Panc1 (cell line): ENCODE data around the gene WIPF2. TPM values are rescaled to one million over a fixed set of nuclear protein-coding genes. Genes with fewer than 3 reads are reported as not detected.

Source experiments
- ATAC-seq: fragments of 200-7000 bp; cut with Tn5 transposase; 2 replicates; pipeline ENCODE4 v1.9.1; 2020; ENCODE audit warnings: mild to moderate bottlenecking, moderate library complexity
- BruUV-seq: library from RNA; stranded (reverse); fragments of 400-500 nt; replicated peaks from 2 replicates; lab custom pipeline; 2021; lab: Mats Ljungman, UMichigan
- CTCF ChIA-PET: fragments of 300-600 bp; sonication (Branson Sonifier 250); formaldehyde crosslinking; loops from one replicate; lab custom pipeline; 2022; ENCODE audit warnings: antibody characterized with exemption; lab: Charles Lee
- POLR2A ChIA-PET: fragments of 300-600 bp; sonication (Branson Sonifier 250); formaldehyde crosslinking; loops from one replicate; lab custom pipeline; 2022; ENCODE audit warnings: antibody characterized with exemption; lab: Charles Lee
- DNase-seq: peaks from one replicate; pipeline ENCODE4 v3.0.0-alpha.2; 2010; ENCODE audit warnings: low read depth, low spot score
- H3K27ac ChIP-seq: 2 replicates; pipeline ENCODE4 v1.5.1; 2011; ENCODE audit warnings: mild to moderate bottlenecking, low read length, inconsistent platforms
- H3K27me3 ChIP-seq: fragments of 200-500 bp; sonication (Bioruptor generic); 2 replicates; pipeline ENCODE4 v1.6.0; 2014; ENCODE audit warnings: low read length, inconsistent platforms; ENCODE audit not compliant: control insufficient read depth, insufficient read depth
- H3K36me3 ChIP-seq: fragments of 200-500 bp; sonication (Bioruptor generic); 2 replicates; pipeline ENCODE4 v1.5.1; 2014; ENCODE audit warnings: inconsistent platforms, mild to moderate bottlenecking, low read length, moderate library complexity; ENCODE audit not compliant: control insufficient read depth, insufficient read depth
- H3K4me1 ChIP-seq: 2 replicates; pipeline ENCODE4 v1.5.1; 2011; ENCODE audit warnings: inconsistent platforms, mild to moderate bottlenecking, low read length, moderate library complexity; ENCODE audit not compliant: control insufficient read depth, insufficient read depth
- H3K4me3 ChIP-seq, 2 experiments: 2 replicates each; pipeline ENCODE4 v1.5.1; 2011 to 2012; ENCODE audit warnings: low read depth in 2 of 2, low read length in 2 of 2, mild to moderate bottlenecking in 2 of 2, inconsistent platforms in 1 of 2, moderate library complexity in 1 of 2
- H3K9me3 ChIP-seq: fragments of 200-500 bp; sonication (Bioruptor generic); 2 replicates; pipeline ENCODE4 v1.5.1; 2014; ENCODE audit warnings: low read depth, mild to moderate bottlenecking, inconsistent platforms, low read length, moderate library complexity; ENCODE audit not compliant: control insufficient read depth, insufficient read depth
- POLR2AphosphoS5 ChIP-seq: IDR thresholded peaks from 2 replicates; pipeline ENCODE4 v1.6.1; 2012; ENCODE audit warnings: mild to moderate bottlenecking, low read depth, low read length, moderate library complexity
- SIN3A ChIP-seq: IDR thresholded peaks from 2 replicates; pipeline ENCODE4 v1.6.1; 2012; ENCODE audit warnings: low read depth, mild to moderate bottlenecking, low read length, moderate library complexity, borderline replicate concordance; ENCODE audit not compliant: insufficient read depth
- TCF7L2 ChIP-seq: IDR thresholded peaks from 2 replicates; pipeline ENCODE4 v1.6.1; 2011; ENCODE audit warnings: mild to moderate bottlenecking, low read depth, low read length, inconsistent platforms
- in situ Hi-C: cut with HindIII; loops from 2 replicates; pipeline ENCODE4 v1.10.0; 2016; ENCODE audit warnings: low sequenced_read_pairs, low pct_unique_long_range_greater_than_20kb
- intact Hi-C: fragments of 100-400 bp; cut with micrococcal nuclease; formaldehyde crosslinking; loops from one replicate; pipeline ENCODE4 v1.10.0; 2022; ENCODE audit not compliant: unreplicated experiment
- total RNA-seq: library from RNA; stranded (reverse); gene quantifications from one replicate; pipeline ENCODE4 v1.2.1, GENCODE V29; 2021; ENCODE audit not compliant: unreplicated experiment
- TF ChIP-seq, protein P1 (sequence below), 2 experiments: IDR thresholded peaks; 2 replicates each; pipeline ENCODE4 v1.6.1; 2011 to 2012; ENCODE audit warnings: low read depth in 2 of 2, control low read depth in 1 of 2, low read length in 1 of 2, mild to moderate bottlenecking in 1 of 2, moderate library complexity in 1 of 2; ENCODE audit not compliant: insufficient read depth in 1 of 2
- TF ChIP-seq, protein P2 (sequence below): fragments of 450-650 bp; IDR thresholded peaks from 2 replicates; pipeline ENCODE4 v1.5.1; 2017; ENCODE audit warnings: mild to moderate bottlenecking

Gene WIPF2
- total RNA-seq, 1 experiment from 2014 or later = 45.9 TPM

DNA sequence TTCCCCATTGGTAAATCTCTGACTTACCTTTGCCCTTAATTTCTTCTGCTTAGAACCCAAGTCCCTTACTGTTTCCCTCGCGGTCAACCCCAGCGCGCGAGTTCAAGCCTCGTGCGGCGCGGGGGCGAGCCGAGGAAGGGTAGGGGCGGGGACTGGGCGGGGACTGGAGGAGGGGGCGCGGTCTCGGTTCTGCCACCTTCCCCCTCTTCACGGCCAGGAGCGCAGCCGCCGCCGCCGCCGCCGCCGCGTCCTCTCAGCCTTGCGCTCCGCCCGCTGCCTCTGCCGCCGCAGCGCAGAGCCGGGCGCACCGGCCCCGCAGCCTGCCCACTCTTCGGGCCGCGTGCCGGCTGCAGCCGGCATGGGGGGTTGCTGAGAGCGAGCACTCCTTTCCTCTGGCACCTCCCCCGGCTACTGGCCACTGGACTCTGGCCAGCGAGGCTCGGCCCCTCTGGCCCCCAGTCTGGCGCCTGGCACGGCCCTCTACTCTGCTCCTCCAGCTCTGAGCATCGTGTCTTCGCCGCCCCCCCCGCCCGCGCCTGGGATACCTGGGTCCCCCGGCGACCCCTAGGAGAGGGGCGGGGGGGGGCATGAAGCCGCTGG is 41.7 kb upstream of the WIPF2 start, which contains the start of gene RAPGEFL1:
RAPGEFL1 (plus strand) TSS at position 196 of the 600 bp plus-strand sequence; CDS start at position 588, 392 bp downstream.
- no TSS peak for BruUV-seq

DNA sequence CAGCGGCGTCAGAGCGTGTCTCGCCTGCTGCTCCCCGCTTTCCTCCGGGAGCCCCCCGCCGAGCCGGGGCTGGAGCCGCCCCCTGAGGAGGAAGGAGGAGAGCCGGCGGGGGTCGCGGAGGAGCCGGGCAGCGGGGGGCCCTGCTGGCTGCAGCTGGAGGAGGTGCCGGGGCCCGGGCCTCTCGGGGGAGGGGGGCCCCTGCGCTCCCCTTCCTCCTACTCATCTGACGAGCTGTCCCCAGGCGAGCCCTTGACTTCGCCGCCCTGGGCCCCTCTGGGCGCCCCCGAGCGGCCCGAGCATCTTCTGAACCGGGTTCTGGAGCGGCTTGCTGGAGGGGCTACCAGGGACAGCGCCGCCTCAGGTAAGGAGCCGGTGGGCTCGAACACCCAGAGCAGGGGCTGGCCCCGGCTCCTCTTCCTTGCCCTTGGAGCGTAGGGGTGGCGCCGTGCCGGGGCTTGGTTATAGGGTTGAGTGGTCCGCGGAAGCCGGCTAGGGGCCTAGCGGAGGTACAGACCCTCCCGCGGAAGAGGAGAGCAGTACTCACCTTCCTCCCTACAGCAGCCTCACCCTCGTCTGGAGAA is 41.0 kb upstream of the WIPF2 start:
- Histone ChIP-seq H3K27ac (no peak overlapping the region), H3K4me3 (no peak overlapping the region), H3K9me3 (no peaks in the 10 kb centered on the region), H3K4me1 (peaks cover 12% of the 10 kb centered on the region), H3K27me3 (no peaks in the 10 kb centered on the region), H3K36me3 (no peaks in the 10 kb centered on the region)
- ChIA-PET POLR2A (no interaction called here), CTCF (interaction anchor here (0.6 to 1.4 kb wide), 2 partner anchors 10 to 16 kb away, joined by 7 to 8 read pairs; no protein-coding TSS in a partner anchor)
- in situ Hi-C loops (no loop called here), intact Hi-C loops (no loop called here)
- BruUV-seq = no TSS peak
- DNase-seq (no peak), ATAC-seq (no peak)
- TF ChIP-seq POLR2AphosphoS5 (no peak), SIN3A (no peak)
- TF ChIP-seq, protein P1, sequence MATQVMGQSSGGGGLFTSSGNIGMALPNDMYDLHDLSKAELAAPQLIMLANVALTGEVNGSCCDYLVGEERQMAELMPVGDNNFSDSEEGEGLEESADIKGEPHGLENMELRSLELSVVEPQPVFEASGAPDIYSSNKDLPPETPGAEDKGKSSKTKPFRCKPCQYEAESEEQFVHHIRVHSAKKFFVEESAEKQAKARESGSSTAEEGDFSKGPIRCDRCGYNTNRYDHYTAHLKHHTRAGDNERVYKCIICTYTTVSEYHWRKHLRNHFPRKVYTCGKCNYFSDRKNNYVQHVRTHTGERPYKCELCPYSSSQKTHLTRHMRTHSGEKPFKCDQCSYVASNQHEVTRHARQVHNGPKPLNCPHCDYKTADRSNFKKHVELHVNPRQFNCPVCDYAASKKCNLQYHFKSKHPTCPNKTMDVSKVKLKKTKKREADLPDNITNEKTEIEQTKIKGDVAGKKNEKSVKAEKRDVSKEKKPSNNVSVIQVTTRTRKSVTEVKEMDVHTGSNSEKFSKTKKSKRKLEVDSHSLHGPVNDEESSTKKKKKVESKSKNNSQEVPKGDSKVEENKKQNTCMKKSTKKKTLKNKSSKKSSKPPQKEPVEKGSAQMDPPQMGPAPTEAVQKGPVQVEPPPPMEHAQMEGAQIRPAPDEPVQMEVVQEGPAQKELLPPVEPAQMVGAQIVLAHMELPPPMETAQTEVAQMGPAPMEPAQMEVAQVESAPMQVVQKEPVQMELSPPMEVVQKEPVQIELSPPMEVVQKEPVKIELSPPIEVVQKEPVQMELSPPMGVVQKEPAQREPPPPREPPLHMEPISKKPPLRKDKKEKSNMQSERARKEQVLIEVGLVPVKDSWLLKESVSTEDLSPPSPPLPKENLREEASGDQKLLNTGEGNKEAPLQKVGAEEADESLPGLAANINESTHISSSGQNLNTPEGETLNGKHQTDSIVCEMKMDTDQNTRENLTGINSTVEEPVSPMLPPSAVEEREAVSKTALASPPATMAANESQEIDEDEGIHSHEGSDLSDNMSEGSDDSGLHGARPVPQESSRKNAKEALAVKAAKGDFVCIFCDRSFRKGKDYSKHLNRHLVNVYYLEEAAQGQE (IDR thresholded peaks at IDR 0.05; ENCODE audit: insufficient read depth in 1 of 2, low read depth in 2 of 2, low read length in 1 of 2) = no peak
- TF ChIP-seq, protein P2, sequence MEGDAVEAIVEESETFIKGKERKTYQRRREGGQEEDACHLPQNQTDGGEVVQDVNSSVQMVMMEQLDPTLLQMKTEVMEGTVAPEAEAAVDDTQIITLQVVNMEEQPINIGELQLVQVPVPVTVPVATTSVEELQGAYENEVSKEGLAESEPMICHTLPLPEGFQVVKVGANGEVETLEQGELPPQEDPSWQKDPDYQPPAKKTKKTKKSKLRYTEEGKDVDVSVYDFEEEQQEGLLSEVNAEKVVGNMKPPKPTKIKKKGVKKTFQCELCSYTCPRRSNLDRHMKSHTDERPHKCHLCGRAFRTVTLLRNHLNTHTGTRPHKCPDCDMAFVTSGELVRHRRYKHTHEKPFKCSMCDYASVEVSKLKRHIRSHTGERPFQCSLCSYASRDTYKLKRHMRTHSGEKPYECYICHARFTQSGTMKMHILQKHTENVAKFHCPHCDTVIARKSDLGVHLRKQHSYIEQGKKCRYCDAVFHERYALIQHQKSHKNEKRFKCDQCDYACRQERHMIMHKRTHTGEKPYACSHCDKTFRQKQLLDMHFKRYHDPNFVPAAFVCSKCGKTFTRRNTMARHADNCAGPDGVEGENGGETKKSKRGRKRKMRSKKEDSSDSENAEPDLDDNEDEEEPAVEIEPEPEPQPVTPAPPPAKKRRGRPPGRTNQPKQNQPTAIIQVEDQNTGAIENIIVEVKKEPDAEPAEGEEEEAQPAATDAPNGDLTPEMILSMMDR = no peak

More for the DNA sequence above, 41.7 kb upstream of the WIPF2 start, which contains the start of gene RAPGEFL1:
- peaks cover 12% of the 10 kb centered on the region for H3K4me1 ChIP-seq
- DNase-seq (no peak), ATAC-seq (peak; percentile 72)
- ChIA-PET POLR2A (no interaction called here), CTCF (no interaction called here)
- no peaks in the 10 kb centered on the region for H3K27me3 ChIP-seq
- TF ChIP-seq, protein P2 = no peak
- no peak for TF ChIP-seq SIN3A
- TF ChIP-seq POLR2AphosphoS5 = no peak; the same call in 1 of the 2 replicates
- TF ChIP-seq, protein P1 (IDR thresholded peaks at IDR 0.05; ENCODE audit: insufficient read depth in 1 of 2, low read depth in 2 of 2, low read length in 1 of 2) = no peak
- TF ChIP-seq TCF7L2 = no peak
- no peak within 1 kb of the TSS for H3K27ac ChIP-seq
- in situ Hi-C loops = no loop called here
- intact Hi-C loops = no loop called here
- no peaks in the 10 kb centered on the region; the same call in 1 of the 2 replicates for H3K36me3 ChIP-seq
- H3K4me3 ChIP-seq = peak within 1 kb of the TSS in 1 of 2 experiments; percentile 16; a peak in 1 of 4 replicates
- no peaks in the 10 kb centered on the region for H3K9me3 ChIP-seq
